Stimulated activated CD4-positive, alpha-beta T cell treated with anti-CD3 and anti-CD28 coated beads, Interleukin-4, amount 100 ng/mL, for 1 hour (primary cell): ENCODE data around the gene PLA2G1B.

ENCODE experiments used
- DNase-seq: peaks from one replicate; pipeline ENCODE4 v3.0.0-alpha.2; 2020

Gene PLA2G1B

GRCh38 chr12:120323772-120324171, 3.8 kb downstream of the PLA2G1B start:
- DNase-seq, result no peak

DNA sequence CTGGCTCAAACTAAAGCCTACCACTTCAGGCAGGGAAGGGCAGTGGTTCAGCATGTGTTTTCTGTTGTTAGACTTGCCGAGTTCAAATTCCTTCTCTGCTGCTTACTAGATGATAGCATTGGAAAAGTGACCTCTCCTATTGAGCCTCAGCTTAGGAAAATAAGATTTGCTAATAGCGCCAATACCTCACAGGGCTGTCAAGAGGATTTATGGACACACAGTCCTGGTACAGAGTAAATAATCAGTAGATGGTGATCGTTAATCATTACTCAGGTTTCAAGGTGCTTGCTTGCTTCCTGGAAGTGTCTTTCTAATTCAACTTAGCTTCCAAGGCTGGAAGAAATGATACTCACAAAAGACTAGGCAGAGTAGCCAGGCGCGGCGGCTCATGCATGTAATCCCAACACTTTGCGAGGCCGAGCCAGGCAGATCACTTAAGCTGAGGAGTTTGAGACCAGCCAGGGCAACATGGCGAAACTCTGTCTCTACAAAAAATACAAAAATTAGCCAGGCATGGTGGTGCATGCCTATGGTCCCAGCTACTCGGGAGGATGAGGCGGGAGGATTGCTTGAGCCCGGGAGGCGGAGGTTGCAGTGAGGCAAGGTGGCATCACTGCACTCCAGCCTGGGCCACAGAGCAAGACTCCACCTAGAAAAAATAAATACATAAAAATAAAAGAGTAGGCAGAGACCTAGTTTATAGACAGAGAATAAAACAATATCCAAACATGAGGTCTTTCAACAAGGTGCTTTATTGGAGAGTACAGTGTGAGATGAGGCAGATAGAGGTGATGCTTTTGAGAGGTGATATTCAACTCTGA, 6.0 kb downstream of the PLA2G1B start:
- DNase-seq, result no peak

DNA sequence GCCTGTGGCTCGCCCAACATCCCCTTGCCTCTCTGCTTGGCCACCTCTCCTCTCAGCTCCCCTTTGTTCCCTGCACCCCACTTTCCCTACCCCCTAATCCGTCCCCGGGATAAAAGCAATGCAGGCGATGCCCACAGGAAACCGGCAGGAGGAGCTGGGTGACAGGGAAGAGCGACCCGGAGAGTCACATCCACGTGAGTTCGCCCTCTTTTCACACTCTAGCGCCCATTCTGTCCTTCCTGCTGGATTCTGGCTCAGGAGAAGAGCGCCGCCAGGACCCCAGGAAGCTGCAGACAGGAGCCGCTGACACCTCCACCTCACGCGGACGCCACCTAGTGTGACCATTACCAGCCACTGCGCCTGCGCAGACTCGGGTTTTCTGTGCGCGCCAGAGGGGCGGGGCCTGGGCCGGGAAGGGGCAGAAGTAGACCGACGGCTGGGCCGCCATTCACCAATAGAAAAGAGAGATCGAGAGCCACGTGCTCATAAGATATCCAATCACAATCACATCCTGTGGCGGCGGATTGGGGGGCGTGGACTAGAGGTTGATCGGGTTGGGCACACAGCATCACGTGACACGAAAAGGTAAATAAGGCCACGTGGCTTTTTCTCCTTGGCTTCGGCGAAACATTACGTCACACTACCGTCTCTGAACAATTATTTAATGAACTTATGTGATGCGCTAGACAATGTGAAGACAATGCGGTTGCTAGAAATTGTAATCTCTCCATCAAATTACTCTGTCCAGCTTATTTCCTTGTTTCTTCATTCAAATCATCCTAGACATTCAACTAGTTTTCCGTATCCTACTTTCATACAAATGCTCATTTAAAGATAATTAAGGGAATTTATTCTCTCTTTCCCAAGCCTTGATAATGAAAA, 10.1 kb downstream of the PLA2G1B start:
- DNase-seq, result peak; percentile 100

DNA sequence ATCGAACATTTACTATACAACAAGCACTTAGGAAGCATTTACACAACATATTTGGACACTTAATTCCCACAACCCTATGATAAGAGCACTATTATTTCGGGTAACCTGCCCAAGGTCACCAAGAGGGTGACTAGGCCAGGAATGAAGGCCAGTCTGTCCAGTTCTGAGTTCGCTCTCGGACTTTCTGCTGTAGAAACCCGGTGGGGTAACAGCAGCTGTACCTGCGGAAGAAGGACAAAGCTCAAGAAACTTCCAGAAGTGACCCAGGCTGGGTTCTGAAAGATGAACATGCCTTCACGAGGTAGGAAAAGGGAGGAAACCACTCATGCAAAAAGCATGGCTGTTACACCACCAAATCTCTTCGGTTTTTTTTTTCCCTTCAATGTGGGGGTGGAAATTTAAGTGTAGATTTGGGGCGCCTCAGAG, 10.8 kb downstream of the PLA2G1B start:
- no peak for DNase-seq

GRCh38 chr12:120314220-120314619, 13.4 kb downstream of the PLA2G1B start:
- no peak for DNase-seq

GRCh38 chr12:120301962-120302815, 25.4 kb downstream of the PLA2G1B start, which contains the start of gene SIRT4:
SIRT4 (plus strand) TSS chr12:120302321; CDS start chr12:120303562, 1,241 bp downstream.
- peak; percentile 84 for DNase-seq

DNA sequence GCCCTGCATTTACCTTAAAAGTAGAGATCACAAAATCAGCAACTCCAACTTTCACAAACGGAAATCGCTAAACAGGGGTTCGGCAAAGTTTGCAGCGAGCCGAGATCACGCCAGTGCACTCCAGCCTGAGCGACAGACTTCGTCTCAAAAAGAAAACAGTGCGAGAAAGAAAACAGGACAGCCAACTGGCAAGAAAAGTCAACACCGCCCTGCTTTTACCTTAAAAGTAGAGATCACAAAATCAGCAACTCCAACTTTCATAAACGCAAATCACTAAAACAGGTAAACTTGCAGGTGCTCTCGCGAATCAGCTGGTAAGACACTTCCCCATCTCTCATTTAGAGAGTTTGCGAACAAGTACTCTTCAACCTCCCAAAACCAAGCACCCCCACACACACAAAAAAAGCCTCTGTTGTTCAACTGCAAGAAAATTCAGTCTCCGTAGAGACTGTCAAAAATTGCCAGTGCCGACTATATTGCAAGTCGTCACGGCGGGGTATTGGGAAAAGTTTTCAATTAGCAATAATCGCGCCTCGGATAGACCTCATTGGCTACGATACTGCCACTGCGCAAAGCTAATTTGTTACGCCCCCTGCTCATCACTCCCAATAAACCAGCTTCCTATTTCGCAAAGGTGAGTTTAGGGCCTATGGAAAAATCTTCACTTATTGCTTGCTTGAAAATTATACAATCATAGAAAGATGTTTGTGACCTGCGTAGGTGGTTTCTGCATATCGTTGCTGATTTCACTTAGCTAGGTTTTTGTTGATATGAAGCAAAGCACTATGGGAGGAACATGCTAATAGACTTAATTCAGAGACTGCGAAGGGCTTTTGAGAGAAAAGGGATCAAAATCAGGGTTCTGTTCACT, 34.7 kb downstream of the PLA2G1B start, which contains the start of gene RNU4-1:
TSS of gene RNU4-1 (minus strand) at position 577 of the 871 bp plus-strand sequence.
- DNase-seq, result peak; percentile 59

GRCh38 chr12:120292411-120292660, 35.2 kb downstream of the PLA2G1B start:
- DNase-seq, result peak; percentile 31

- DNase-seq, result peak; percentile 39
These were observed 36.8 kb downstream of the PLA2G1B start for GRCh38 chr12:120290609-120291305.

- no peak for DNase-seq
These were observed 40.1 kb downstream of the PLA2G1B start for GRCh38 chr12:120287491-120287890.

- no peak for DNase-seq
These were observed 40.6 kb downstream of the PLA2G1B start for GRCh38 chr12:120286768-120287490.

GRCh38 chr12:120284381-120284780, 43.2 kb downstream of the PLA2G1B start:
- DNase-seq, result no peak

DNA sequence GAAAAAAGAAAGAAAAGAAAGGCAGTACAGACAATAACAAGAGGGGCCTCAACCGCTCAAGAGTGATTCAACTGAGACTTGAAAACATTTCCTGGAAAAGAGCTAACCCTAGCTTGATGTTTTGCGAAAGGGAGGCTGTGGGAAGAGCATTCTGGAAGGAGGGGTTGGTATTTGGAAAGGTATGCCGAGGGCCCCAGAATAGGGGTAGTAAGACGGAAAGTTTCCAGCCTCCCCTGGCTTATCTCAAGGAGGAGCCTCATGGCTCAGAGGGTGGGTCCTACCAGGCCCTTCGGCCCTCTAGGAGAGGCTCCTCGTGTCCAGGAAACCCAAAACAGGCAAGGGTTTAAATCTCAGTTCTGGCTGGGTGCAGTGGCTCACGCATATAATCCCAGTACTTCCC, 44.3 kb downstream of the PLA2G1B start:
- DNase-seq, result no peak

DNA sequence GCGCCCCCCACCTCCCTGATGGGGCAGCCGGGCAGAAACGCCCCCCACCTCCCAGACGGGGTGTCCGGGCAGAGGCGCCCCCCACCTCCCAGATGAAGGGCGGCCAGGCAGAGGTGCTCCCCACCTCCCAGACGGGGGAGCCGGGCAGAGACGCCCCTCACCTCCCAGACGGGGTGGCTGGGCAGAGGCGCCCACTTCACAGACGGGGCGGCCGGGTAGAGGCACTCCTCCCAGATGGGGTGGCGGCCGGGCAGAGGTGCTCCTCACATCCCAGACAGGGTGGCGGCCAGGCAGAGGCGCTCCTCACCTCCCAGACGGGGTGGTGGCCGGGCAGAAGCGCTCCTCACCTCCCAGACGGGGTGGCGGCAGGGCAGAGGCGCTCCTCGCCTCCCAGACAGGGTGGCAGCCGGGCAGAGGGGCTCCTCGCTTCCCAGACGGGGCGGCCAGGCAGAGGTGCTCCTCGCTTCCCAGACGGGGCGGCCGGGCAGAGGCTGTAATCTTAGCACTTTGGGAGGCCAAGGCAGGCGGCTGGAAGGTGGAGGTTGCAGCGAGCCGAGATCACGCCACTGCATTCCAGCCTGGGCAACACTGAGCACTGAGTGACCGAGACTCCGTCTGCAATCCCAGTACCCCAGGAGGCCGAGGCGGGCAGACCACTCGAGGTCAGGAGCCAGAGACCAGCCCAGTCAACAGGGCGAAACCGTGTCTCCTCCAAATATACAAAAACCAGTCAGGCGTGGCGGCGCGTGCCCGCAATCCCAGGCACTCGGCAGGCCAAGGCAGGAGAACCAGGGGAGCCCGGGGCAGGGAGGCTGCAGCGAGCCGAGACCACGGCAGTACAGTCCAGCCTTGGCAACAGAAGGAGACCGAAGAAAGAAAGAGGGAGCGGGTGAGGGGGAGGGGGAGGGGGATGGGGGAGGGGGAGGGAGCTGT, 49.2 kb downstream of the PLA2G1B start:
- no peak for DNase-seq

DNA sequence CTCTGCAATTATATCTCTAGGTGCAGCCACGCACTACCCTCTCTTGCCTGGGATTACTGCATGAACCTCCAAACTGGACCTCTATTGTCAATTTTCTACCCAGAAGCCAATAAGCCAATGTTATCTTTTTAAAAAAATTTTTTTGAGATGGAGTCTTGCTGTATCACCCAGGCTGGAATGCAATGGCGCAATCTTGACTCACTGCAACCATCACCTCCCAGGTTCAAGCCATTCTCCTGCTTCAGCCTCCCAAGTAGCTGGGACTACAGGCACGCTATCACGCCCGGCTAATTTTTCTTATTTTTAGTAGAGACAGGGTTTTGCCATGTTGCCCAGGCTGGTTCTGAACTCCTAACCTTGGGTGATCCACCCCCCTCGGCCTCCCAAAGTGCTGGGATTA, 50.8 kb downstream of the PLA2G1B start:
- DNase-seq, result no peak
